IPS-18c (cell line): ENCODE results near the gene MPZL1.
"Not testable (repeated sequence)": the region's sequence is repeated elsewhere in the genome, so short reads cannot be mapped to it uniquely, and the experiment has no call there.

Source experiments
- H3K4me3 ChIP-seq: 2 replicates; pipeline ENCODE4 v1.7.0; 2013; ENCODE audit warnings: low read depth, mild to moderate bottlenecking, low read length, moderate library complexity; ENCODE audit not compliant: insufficient read depth
- H3K9me3 ChIP-seq: one replicate; pipeline ENCODE4 v1.6.1; 2013; ENCODE audit warnings: mild to moderate bottlenecking, low read length, moderate library complexity; ENCODE audit not compliant: control insufficient read depth, insufficient read depth

MPZL1 gene

DNA sequence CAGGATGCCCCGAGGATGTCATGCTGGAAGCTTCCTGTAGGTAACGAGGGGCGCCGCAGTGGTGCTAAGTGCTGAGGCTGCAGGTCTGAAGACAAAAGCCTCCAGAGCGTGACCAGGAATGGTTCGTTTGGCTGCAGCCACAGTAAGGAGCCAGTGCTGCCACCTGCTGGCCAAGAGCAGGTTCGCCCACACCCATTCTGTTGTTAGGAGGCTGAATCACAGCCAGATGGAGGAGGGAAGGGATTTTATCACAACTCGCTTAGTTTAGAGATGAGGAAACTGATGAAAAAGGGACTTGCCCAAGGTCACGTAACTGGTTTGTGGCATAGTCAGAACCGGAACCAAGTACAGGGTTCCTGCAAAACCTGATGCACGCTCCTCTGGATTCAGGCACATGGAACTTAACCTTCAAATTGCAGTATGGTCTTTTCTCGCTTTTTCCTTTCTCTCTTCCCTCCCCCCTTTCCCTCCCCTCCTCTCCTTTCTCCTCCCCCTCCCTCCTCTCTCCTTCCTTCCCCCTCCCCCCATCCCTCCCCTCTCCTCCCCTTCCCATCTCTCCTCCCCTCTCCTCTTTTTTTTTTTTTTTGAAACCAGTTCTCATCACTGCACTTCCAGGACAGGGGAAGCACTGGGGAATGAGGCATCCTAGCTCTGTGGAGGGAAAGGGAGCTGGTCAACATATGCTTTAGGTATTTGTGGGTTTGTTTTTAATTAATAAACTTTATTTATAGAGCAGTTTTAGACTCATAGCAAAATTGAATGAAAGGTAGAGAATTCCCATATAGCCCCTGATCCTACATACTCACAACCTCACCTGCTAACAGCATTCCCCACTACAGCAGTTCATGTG, 81.8 kb downstream of the MPZL1 start:
- Histone ChIP-seq H3K4me3 (no peak overlapping the region), H3K9me3 (peaks cover 2% of the 10 kb centered on the region)

DNA sequence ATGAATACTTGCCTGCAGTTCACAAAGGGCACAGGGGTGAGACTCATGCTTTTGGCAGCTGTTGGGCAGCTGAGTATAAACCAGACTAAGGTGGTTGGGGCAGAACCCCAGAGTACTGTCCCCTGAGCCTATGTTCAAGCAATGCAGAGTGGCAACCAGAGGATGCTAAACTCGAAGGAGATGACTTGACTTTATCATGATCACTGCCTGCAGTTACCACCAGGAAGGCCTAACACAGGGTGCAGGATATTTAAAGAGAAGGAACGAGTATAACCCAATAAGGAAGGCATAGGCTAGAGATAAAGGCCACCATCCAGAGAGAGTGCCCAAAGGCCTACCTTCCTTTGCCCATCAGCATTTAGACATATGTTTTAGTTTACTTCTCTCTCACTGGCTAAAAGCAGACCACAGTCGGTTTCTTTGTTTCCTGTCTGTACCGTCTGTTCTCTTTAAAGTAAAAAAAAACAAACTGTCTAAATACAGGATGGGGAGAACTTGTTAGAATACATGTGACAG, 83.3 kb downstream of the MPZL1 start:
- Histone ChIP-seq H3K4me3 (no peak overlapping the region), H3K9me3 (no peaks in the 10 kb centered on the region)

DNA sequence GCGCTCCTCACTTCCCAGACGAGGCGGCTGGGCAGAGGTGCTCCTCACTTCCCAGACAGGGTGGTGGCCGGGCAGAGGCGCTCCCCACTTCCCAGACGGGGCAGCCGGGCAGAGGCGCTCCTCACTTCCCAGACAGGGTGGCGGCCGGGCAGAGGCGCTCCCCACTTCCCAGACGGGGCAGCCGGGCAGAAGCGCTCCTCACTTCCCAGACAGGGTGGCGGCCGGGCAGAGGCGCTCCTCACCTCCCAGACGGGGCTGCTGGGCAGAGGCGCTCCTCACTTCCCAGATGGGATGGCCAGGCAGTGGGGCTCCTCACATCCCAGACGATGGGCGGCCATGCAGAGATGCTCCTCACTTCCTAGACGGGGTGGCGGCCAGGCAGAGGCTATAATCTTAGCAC, 84.5 kb downstream of the MPZL1 start:
- not testable (repeated sequence) for H3K4me3 ChIP-seq, H3K9me3 ChIP-seq

DNA sequence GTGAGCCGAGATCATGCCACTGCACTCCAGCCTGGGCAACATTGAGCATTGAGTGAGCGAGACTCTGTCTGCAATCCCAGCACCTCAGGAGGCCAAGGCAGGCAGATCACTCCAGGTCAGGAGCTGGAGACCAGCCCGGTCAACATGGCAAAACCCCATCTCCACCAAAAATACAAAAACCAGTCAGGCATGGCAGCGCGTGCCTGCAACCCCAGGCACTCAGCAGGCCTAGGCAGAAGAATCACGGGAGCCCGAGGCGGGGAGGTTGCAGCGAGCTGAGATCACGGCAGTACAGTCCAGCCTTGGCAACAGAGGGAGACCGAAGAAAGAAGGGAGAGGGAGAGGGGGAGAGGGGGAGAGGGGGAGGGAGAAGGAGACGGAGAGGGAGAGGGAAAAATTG, 84.9 kb downstream of the MPZL1 start:
- H3K9me3 ChIP-seq, H3K4me3 ChIP-seq: not testable (repeated sequence)

DNA sequence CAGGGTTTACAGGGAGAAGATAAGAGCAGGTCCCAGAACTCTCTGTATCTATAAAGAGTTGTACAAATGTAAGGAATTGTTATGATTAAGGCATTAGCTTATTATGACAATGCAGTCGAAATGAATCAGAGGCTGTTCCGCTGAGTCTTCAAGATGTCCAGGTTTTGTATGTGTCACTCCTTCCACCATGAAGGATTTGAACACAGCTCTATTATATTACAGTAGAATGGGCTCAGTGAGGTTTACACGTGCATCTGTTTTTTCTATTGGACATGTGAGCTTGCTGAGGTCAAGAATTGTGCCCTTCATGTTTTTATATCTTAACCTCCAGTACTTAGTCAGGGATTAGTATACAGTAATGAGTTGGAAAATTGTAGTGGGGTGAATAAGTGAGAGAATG, 86.3 kb downstream of the MPZL1 start:
- Histone ChIP-seq H3K9me3 (no peaks in the 10 kb centered on the region), H3K4me3 (no peak overlapping the region)

DNA sequence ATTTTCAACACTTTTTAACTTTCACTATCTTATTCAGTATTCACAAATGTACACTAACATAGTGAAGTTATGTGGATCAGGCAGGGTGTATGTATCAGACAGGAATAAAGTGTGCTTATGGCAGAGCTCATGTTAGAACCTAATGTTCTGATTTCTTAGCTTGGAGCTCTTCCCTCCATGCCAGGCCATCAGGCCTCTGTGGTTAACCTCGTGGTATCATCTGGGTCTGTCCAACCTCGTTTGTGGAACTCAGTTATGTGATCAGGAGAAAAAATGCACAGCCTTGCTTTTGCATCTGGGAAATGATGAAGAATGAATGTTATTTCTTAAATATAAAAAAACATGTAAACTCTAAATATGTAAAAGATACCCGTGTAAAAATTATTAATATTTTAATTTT, 86.9 kb downstream of the MPZL1 start:
- H3K4me3 ChIP-seq: no peak overlapping the region
- H3K9me3 ChIP-seq: no peaks in the 10 kb centered on the region

DNA sequence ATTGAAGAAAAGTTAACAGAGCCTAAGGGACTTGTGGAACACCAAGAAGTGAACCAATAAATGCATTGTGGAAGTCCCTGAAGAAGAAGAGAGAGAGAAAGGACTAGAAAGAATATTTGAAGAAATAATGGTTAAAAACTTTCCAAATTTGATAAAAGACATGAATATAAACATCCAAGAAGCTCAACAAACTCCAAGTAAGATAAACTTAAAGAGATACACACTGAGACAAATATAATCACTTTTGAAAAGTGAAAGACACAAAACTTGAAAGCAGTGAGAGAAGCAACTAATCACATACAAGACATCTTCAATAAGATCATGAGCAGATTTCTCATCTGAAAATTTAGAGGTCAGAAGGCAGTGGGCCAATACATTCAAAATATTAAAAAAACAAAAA, 91.2 kb downstream of the MPZL1 start:
- Histone ChIP-seq H3K4me3 (no peak overlapping the region), H3K9me3 (no peaks in the 10 kb centered on the region)

DNA sequence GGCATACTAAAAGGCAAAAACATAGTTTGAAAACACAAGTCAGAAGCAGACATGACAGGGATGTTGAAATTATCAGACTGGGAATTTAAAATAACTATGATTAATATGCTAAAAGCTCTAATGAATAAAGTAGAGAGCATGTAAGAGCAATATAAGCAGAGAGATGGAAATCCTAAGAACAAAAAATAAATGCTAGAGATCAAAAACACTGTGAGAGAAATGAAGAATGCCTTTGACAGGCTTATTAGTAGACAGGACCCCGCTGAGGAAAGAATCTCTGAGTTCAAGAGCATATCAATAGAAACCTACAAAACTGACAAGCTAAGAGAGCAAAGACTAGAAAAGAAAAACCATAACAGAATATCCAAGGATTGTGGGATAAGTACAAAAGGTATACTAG, 93.9 kb downstream of the MPZL1 start:
- Histone ChIP-seq H3K9me3 (no peaks in the 10 kb centered on the region), H3K4me3 (no peak overlapping the region)

DNA sequence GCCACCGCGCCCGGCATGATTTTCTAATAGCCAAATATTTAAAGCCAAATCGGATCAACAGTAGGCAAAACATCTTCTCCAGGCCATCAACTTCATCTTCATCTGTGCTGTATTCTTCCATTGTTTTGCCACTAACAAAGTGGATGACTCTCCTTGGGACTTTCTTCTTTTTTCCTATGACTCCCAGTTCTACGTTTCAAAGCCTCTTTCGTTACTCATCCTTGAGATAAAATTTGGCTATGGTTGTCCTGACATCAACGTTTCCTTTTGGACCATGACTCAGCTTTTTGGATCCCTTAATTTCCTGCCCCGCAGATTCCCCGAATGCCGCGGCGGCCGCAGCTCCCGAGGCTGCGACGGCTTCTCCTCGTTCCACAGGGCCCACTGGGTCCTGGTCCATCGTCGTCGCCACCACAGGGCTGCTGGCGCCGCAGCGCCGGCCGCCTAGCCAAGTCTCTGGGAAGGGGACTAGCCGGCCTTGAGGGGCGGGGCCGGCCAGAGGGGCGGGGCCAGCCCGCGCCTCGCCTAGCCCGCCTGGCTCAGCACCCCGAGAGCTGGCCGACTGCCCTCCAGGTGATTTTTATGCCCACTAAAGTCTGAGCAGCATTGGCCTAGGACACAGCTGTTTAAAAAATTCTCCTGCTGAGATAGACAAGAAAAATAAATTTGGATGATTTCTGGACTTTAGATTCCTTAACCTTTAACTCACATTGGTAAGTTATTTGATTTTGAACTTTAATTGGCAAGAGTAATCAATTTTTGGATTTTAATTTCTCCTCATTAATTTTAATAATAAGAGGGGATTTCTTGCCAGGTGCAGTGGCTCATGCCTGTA, 98.3 kb downstream of the MPZL1 start:
- Histone ChIP-seq H3K4me3 (no peak overlapping the region; the same call in 1 of the 2 replicates), H3K9me3 (no peaks in the 10 kb centered on the region)

DNA sequence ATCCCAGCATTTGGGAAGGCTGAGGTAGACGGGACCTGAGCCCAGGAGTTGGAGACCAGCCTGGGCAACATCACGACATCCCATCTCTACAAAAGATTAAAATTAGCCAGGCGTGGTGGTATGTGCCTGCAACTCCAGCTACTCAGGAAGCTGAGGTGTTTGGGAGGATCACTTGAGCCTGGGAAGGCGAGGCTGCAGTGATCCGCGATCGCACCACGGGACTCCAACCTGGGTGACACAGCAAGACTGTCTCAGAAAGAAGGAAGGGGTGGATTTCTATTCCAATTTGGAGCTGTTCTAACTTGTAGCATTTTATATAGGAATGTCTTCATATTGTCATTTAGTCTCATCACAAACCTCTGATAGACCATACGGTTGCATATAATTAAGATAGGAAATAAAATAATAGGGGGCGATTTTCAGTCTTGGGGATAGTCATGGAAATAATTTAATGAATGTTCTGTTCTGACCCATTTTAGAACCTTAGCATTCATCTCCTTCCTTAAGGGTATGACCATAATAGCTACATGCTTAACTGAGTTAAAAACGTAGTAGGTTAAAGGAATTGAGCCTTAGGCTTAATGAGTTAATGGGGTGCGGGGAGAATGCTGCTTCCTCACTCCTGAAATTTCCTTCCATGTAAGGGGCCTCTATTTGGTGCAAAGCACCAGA, 99.0 kb downstream of the MPZL1 start:
- H3K4me3 ChIP-seq: no peak overlapping the region
- H3K9me3 ChIP-seq: no peaks in the 10 kb centered on the region

DNA sequence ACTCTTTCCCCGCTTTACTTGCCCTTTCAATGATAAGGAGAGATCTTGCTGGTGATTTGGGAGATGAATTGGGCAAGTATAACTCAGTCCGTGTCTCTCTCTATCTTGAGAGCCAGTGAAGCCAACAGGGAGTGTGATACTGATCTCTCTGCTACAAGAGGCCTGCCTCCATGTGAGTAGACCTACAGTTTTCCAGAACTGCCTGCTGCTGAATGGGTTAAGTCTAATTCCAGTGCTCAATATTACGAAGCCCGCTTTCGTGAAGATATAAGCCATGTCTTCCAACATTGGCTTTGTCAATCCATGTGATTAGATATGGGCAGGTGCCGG, 99.5 kb downstream of the MPZL1 start:
- no peaks in the 10 kb centered on the region for H3K9me3 ChIP-seq
- H3K4me3 ChIP-seq: no peak overlapping the region

DNA sequence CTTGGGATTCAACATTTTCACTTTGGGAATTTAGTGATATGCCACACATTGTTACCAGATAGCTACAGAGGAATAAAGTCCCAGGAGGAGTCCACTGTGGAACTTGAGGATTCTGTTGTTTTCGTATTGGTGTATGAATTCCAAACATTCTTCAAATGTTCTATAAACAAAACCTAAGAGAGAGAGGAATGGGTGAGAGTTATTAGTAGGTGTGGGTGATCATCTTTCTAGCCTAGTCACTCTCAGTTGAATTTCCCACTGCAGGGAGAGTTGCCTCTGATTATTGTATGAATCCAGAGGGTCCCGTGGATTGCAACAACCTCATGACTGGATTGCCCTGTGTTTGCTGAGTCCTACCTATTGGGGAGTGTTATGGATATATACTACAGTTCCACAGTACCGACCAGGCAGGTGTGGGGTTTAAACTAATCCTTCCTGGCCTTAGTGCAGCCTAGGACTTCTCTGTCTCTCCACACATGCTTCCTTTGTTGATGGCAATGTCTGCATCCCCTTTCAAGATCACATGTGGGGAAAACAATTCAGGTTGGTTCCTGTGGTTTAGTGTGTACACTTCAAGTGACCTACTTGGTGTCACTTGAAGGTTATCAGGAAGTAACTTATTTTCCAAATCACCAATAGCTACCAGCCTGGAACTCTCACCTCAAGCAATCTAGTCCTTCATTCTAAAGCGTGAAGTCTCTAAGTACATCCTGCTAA, 100.3 kb downstream of the MPZL1 start:
- Histone ChIP-seq H3K9me3 (no peaks in the 10 kb centered on the region), H3K4me3 (no peak overlapping the region)

DNA sequence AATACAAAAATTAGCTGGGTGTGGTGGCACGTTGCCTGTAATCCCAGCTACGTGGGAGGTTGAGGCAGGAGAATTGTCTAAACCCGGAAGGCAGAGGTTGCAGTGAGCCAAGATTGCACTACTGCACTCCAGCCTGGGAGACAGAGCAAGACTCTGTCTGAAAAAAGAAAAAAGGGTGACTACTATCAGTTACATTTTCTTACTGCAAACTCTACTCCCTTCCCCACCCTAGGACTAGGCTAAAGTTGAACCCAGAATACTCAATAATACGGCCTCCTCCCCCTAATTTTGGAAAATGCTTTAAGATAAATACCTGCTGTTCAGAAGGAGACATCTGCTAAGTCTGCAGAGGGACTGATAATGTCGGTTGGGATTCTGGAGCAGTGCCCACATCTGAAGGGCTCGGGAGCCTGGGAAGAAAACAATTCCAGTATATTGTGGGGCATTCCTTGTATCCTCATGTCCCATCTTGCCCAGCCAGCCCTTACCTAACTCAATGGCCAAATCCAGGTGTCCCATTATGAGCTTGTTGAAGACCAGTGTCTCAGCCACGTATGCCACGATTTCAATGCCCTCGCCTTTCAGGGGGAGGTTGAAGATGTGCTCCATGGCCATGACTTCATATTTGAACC, 102.5 kb downstream of the MPZL1 start:
- H3K4me3 ChIP-seq: no peak overlapping the region
- no peaks in the 10 kb centered on the region for H3K9me3 ChIP-seq

DNA sequence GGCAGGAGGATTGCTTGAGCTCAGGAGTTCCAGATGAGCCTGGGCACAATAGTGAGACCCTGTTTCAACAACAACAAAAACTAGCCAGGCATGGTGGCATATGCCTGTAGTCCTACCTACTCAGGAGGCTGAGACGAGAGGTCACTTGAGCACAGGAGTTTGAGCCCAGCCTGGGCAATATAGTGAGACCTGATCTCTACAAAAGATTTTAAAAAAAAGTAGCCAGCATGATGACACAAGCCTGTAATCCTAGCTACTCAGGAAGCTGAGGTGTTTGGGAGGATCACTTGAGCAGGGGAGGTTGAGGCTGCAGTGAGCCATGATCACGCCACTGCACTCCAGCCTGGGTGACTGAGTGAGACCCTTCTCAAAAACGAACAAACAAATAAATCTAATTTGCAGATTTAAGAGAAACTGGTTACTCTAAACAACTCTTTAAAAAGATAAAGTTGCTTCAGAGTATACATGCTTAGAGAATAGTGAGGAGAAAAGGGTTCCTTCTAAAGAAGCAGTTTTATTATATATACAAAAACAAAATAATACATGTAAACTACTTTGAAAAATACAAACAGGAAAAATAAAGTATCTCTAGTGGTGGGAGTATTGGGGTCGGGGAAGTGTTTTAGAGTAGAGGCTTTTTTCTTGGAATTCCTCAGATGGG, 103.8 kb downstream of the MPZL1 start:
- Histone ChIP-seq H3K9me3 (no peaks in the 10 kb centered on the region), H3K4me3 (no peak overlapping the region)

DNA sequence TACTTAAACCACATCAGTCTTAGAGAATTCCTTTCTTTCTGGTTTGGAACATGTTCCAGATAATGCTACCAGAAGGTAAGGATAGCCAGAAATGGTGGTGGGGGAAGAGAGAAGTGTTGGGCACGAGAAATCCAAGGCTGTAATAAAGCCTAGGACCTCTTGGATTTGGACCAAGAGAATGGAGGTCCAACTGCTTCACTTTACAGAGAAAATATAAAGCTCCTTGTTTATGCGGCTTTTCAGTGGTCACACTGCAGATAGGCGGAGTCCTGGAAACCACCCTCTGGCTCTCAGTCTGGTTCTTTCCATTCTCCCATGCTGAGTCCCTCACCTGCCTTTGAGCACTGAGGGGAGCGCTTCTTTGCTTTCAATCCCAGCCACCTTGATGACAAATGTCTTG, 104.3 kb downstream of the MPZL1 start:
- H3K9me3 ChIP-seq: no peaks in the 10 kb centered on the region
- H3K4me3 ChIP-seq: no peak overlapping the region

DNA sequence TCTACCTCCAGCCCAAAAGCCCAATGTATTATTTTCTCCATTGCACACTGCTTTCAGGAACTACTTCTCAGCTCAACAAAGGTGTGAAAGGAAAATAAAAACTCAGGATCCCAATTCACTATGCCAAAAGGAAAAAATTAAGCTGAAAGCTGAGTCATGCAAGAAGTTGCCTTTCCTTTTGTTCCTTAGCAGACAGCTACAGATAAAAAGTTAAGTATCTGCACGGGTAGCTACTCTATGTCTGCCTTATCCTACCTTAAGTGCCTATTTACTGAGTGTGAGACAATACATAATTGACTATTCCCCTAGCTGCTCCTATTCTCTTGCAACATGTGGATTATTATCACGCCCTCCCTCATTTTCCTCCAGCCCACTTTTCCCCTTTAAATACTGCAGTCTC, 108.1 kb downstream of the MPZL1 start:
- Histone ChIP-seq H3K9me3 (no peaks in the 10 kb centered on the region), H3K4me3 (no peak overlapping the region)
